ENCODE measurements around the gene ESYT2. TPM values are rescaled to one million over a fixed set of nuclear protein-coding genes. Genes with fewer than 3 reads are reported as not detected.

Gene ESYT2
- polyA plus RNA-seq, 3 donors, result 37.8 to 59.3 (median 52.8) TPM

DNA sequence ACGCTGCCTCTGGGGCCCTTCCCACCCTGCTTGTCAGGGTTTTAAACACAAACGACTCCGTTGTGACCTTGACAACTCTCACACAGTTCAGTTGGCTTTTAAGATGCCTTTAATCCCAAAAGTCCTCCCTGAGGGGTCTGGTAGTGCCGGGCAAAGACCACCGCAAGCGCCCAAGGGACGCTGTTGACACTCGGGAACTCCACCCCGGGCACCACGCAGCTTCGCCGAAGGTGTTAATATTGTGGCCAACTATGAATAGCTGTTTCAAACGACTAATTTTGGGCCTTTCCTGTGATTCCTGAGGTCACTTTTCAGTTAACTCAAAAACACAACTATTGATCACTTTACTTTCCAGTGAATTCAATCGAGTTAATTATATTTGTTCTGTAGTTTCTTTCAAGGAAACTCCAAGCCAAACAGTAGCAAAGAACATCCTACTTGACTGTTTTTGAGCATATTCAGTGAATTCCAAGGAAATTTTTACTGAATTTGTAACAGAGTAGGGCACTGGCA, 958 bp upstream of the ESYT2 start:
- no peak for DNase-seq

DNA sequence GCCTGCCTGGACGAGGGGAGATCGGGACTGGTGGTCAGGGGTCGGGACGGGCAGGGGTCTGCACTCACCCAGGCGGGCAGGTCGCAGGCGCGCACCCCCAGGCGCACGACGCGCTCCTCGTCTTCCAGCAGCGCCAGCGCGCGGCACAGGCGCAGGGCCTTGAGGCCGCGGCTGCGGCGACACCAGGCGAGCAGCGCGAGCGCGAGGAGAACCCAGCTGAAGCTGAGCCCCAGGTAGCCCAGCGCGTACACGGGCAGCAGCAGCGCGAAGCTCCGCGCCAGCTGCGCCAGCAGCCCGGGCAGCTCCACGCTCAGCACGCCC, 328 bp downstream of the ESYT2 start:
- DNase-seq, result peak; percentile 60

- DNase-seq, result no peak
These were observed 932 bp downstream of the ESYT2 start for GRCh38 chr7:158828133-158829020.

DNA sequence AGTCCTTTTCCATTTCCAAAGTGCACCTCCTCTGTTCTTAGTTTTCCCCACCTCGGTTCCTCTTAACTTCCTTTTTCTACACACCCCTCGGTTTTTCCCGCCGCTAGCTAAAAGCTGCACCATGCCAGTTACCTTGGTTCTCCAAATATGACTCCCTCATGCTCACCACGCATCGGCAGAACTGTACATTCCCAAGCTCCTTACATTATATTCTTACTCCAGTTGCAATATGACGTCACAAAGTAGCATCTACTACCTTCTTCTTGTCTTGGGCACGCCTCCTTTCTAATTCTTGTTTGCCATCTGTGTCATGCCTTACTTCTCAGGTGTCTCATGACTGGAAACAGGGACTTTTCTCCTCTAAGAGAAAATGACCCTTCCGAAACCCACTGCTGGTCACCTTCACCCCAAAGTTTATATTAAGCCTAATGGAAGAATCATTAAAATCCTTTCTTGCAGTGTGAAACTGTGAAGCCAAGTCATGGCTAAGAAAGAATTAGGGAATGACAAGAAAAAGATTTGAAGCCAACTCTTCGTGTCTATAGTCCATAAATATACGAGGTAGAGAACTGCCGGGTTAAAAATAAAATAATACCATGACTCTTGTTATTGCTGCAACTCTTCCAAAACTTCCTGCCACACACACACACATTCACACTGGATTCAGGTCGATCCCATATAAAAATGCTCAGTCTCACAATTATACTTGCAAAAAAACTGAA, 1.7 kb downstream of the ESYT2 start:
- DNase-seq, result no peak

DNA sequence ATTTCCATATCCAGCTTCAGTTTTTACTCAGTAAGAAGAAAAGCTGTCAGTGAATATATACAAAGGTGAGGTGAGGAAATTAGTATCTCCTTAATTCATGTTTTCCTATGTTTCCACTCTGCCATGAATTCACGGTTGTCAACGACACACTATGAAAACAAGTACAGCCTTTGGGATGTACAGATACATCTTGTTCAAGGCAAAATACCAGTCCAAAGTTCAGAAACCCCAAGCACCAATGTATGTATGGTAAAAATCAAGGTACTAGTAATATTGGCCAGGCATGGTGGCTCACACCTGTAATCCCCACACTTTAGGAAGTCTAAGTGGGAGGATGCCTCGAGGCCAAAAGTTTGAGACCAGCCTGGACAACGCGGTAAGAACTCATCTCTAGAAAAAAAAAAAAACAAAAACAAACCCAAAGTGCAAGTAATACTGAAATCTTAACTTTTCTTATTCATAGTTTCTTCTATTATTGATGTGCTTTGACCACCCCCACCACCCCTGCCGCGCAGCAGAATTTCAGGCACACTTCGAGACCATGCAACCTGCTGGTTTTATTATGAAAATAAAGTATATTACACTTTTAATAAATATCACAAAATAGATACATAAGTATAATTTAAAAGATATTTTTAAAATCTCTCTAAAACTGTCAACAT, 3.5 kb downstream of the ESYT2 start:
- no peak for DNase-seq

GRCh38 chr7:158824028-158824427, 5.3 kb downstream of the ESYT2 start:
- no peak for DNase-seq

- DNase-seq, result no peak
These were observed 7.9 kb downstream of the ESYT2 start for GRCh38 chr7:158821171-158822031.

GRCh38 chr7:158820656-158821055, 8.7 kb downstream of the ESYT2 start:
- no peak for DNase-seq

- no peak for DNase-seq
These were observed 9.6 kb downstream of the ESYT2 start for GRCh38 chr7:158819571-158820203.

- peak; percentile 77 for DNase-seq
These were observed 10.7 kb downstream of the ESYT2 start for GRCh38 chr7:158818325-158819213.

- DNase-seq, result no peak
These were observed 12.3 kb downstream of the ESYT2 start for GRCh38 chr7:158816995-158817394.

DNA sequence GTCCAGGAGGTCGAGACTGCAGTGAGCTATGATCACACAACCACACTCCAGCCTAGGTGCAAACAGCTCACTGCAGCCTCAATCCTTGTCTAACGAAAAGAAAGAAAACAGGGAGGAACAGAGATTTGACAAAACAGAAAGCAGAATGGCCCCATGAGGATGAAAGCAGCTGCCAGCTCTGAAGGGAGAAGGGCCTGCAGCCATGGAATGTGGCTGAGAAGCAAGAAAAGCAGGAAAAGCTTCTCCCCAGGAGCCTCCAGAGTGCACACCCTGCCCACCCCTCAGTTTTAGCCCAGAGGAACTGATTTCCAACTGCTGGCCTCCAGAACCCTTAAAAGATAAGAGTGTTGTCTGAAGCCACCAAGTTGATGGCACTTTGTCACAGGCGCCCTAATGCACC, 13.0 kb downstream of the ESYT2 start:
- DNase-seq, result no peak

DNA sequence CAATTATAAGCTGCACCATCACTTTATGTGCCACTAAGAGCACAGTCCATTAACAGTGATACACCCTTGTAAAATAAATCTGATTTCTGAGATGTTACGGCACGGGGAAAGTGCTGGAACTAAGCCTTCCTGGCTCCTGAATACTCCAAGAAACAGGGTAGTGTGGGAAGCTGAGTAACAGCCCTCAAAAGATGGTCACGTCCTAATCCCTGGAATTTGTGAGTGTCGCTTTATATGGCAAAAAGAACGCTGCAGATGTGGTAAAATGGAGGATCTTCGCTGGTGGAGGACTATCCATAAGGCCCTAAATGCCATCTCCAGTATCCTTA, 13.5 kb downstream of the ESYT2 start:
- no peak for DNase-seq

GRCh38 chr7:158815083-158815799, 14.1 kb downstream of the ESYT2 start:
- no peak for DNase-seq

DNA sequence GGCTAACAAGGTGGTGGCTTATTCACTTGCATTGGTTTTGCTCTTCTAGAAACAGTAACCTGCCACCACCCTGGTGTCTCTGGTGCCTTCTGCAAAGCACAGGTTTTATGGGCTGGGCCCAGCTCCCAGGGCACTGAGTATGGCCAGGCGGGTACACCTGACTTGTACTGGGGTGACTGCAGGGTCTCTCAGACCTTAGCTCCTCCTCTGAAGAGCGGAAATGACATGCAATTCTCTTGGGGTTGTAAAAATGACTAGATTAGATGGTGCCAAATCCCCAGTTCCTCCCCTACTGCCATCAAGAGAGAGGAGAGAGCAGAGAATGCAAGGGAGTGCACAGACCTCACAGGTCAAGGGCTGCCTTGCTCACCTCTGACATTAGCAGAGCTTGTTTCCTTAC, 14.7 kb downstream of the ESYT2 start:
- no peak for DNase-seq

- DNase-seq, result no peak
These were observed 16.6 kb downstream of the ESYT2 start for GRCh38 chr7:158812684-158813083.

- DNase-seq, result no peak
These were observed 17.4 kb downstream of the ESYT2 start for GRCh38 chr7:158811894-158812293.

DNA sequence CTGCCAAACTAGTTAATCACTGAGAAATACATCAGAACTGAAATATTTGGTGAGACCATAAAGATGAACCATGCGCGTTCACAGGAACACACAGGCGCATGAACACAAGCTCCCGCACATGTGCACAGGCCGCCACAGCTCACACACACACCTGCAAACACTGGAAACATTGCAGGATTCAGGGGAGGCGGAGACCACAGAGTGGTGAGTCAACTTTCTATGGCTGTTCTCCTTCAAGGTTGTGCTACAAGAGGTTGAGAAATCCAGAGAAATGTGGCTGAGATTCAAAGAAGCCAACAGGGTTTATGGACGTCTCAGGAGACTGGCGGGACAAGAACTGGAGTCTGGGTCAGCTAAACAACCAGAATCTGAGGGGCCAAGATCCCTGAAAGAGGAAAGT, 17.8 kb downstream of the ESYT2 start:
- no peak for DNase-seq

GRCh38 chr7:158810846-158811245, 18.5 kb downstream of the ESYT2 start:
- no peak for DNase-seq

DNA sequence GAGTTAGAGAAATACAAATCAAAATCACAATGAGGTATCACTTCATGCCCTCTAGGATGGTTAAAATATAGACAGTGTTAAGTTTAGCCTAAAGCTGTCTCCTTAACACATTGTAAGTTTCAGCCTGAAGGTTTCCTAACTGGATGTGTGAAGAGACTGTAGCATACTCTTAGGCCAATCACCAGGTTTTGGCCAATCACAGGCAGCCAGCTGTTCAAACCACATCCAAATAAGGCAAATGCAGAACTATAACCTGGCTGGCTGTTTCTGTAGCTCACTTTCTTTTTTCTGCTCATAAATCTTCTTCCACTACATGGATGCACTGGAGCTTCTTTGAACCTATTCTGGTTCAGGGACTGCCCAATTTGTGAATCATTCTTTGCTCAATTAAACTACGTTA, 19.7 kb downstream of the ESYT2 start:
- DNase-seq, result no peak

All from renal pelvis (tissue), 4 donors.